Lung (tissue), 12 donors: Measurements from ENCODE around the gene CPEB4. TPM values are rescaled to one million over a fixed set of nuclear protein-coding genes. Genes with fewer than 3 reads are reported as not detected.

Experiments used
- ATAC-seq: fragments of 200-7000 bp; cut with Tn5 transposase; one replicate; pipeline ENCODE4 v1.9.1; 2020; ENCODE audit warnings: moderate number of reproducible peaks; ENCODE audit not compliant: insufficient read depth, low FRiP score
- DNase-seq, 3 donors: peaks; one replicate each; pipeline ENCODE4 v3.0.0-alpha.2; 2013 to 2017
- H3K27ac ChIP-seq, 2 donors: one replicate each; pipeline ENCODE4 v1.5.1; 2013; ENCODE audit warnings: mild to moderate bottlenecking in 2 of 2, moderate library complexity in 2 of 2, control low read depth in 1 of 2, inconsistent platforms in 1 of 2, low read depth in 1 of 2, low read length in 1 of 2
- H3K27me3 ChIP-seq, 3 donors: one replicate each; pipeline ENCODE4 v1.5.1; 2013; ENCODE audit warnings: low read length in 2 of 3; ENCODE audit not compliant: control insufficient read depth in 3 of 3, insufficient read depth in 3 of 3
- H3K36me3 ChIP-seq, 4 donors: one replicate each; pipeline ENCODE4 v1.5.1; 2013; ENCODE audit warnings: low read length in 4 of 4, mild to moderate bottlenecking in 1 of 4, moderate library complexity in 1 of 4; ENCODE audit not compliant: control insufficient read depth in 4 of 4, insufficient read depth in 4 of 4
- H3K4me1 ChIP-seq, 5 donors: one replicate each; pipeline ENCODE4 v1.5.1; 2013; ENCODE audit warnings: low read length in 5 of 5, mild to moderate bottlenecking in 2 of 5, moderate library complexity in 1 of 5; ENCODE audit not compliant: control insufficient read depth in 5 of 5, insufficient read depth in 5 of 5
- H3K4me3 ChIP-seq: one replicate; pipeline ENCODE4 v1.5.1; 2013; ENCODE audit warnings: mild to moderate bottlenecking, control low read depth, moderate library complexity
- H3K9ac ChIP-seq, 2 donors: one replicate each; pipeline ENCODE4 v1.5.1; 2013; ENCODE audit warnings: low read length in 2 of 2, control low read depth in 1 of 2; ENCODE audit not compliant: insufficient read depth in 1 of 2
- H3K9me3 ChIP-seq, 4 donors: one replicate each; pipeline ENCODE4 v1.5.1; 2013; ENCODE audit warnings: low read length in 3 of 4, mild to moderate bottlenecking in 1 of 4, moderate library complexity in 1 of 4; ENCODE audit not compliant: control insufficient read depth in 4 of 4, insufficient read depth in 3 of 4
- WGBS, 2 donors: extraction: QIAGEN DNeasy Blood & Tissue Kit; methylation state at CpG; one replicate each; pipeline ENCODE4 v1.1.7; 2013; 5-methylcytosine and 5-hydroxymethylcytosine counted together
- polyA plus RNA-seq, 2 donors: library from polyadenylated mRNA; stranded (reverse); fragments of 200-250 nt; gene quantifications; one replicate each; pipeline ENCODE4 v1.2.1, GENCODE V29; 2013
- total RNA-seq, 2 donors: library from RNA; depleted of rRNA in 1 of 2; stranded (reverse); fragments of >200 nt in 1 of 2; gene quantifications; one replicate each; pipeline ENCODE4 v1.2.1, GENCODE V29; 2014 to 2021
- TF ChIP-seq, protein P1 (sequence below): IDR thresholded peaks from 2 replicates; pipeline ENCODE4 v1.5.1; 2012; ENCODE audit warnings: mild to moderate bottlenecking; ENCODE audit errors: control extremely low read depth, extremely low read depth
- donor health status: control.
- donor health status: control.
- donor health status: Bipolar disorder and iron deficiency.
- donor health status: healthy.
- donor health status: DM: yes; HTN: yes; CAD: no.

The CPEB4 gene
- total and polyA plus RNA-seq, 4 donors: 9.1 to 62.2 (median 39.1) TPM

DNA sequence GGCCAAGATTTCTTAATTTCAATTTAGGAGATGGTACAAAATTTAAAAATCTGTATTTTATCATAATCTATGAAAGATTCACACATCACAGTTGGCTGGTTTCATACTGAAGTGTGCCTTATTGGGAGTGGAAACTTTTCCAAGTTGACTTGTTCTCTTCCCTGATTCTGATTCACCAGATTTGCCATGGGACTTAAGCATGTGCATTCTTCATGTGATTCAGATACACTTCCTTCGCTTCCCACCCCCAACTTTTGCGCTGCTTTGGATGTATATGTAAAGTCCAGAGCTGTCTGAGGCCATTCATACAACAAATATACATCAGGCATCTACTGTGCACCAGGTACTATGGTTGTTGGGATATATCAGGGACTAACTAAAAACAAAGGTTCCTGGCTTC, 34.4 kb downstream of the CPEB4 start:
- no peaks in the 10 kb centered on the region for H3K9me3 ChIP-seq
- H3K36me3 ChIP-seq: peaks cover 0 to 4% (median 0%) of the 10 kb centered on the region in 4 donors
- no peak for DNase-seq
- peak overlapping the region in 1 of 2 donors; percentile 64 for H3K27ac ChIP-seq
- no peak for ATAC-seq
- TF ChIP-seq, protein P1, sequence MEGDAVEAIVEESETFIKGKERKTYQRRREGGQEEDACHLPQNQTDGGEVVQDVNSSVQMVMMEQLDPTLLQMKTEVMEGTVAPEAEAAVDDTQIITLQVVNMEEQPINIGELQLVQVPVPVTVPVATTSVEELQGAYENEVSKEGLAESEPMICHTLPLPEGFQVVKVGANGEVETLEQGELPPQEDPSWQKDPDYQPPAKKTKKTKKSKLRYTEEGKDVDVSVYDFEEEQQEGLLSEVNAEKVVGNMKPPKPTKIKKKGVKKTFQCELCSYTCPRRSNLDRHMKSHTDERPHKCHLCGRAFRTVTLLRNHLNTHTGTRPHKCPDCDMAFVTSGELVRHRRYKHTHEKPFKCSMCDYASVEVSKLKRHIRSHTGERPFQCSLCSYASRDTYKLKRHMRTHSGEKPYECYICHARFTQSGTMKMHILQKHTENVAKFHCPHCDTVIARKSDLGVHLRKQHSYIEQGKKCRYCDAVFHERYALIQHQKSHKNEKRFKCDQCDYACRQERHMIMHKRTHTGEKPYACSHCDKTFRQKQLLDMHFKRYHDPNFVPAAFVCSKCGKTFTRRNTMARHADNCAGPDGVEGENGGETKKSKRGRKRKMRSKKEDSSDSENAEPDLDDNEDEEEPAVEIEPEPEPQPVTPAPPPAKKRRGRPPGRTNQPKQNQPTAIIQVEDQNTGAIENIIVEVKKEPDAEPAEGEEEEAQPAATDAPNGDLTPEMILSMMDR: no peak
- H3K4me1 ChIP-seq: peaks cover 0 to 43% (median 8%) of the 10 kb centered on the region in 5 donors
- H3K27me3 ChIP-seq: no peaks in the 10 kb centered on the region
- no peak overlapping the region for H3K9ac ChIP-seq
- 97 to 98% methylated on average over 2 of the region's 2 CpGs for WGBS, 2 donors
- H3K4me3 ChIP-seq: no peak overlapping the region

DNA sequence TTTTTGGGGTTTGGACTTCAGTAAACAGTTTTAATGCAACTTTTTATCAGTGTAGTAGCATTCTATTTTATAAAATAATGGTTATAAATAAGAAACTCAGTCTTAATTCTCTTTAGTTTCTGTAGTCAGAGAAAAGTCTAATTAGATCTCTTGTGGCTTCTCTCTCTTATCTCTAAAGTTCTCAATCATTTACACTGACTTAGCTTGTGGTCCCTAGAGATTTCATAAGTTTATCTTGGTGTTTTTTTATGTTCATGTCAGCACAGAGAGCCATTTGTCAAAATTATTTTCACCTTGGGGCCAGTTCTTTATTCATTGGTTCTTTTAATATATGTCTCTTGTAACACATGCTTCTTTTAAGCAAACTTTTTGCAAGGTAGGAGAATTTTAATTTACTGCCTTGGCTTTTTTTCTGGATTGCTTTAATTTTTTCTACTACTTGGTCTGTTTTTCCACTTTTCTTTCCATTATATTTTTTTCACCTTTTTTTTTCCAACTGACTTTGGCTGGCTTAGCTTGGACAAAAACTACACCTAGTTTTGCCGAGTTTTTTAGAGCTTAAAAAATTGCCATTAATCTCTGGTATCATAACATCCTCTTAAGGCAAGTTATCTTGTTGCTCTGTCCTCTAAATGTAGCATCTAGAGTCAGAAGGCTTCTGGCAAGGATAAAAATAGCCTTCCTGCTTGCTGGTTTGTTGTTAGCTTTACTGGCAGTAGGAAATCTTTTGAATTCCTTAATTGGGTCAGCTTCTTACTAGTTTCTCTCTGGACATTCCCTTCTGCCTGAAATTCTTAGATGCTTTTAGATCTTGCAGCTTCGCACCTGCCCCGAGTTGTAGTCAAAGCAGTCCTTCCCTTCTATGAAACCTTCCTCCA, 35.3 kb downstream of the CPEB4 start:
- Histone ChIP-seq H3K4me3 (no peak overlapping the region), H3K36me3 (peaks cover 0 to 9% (median 0%) of the 10 kb centered on the region in 4 donors), H3K9me3 (no peaks in the 10 kb centered on the region), H3K4me1 (peaks cover 0 to 50% (median 8%) of the 10 kb centered on the region in 5 donors), H3K9ac (no peak overlapping the region), H3K27ac (peak overlapping the region in 1 of 2 donors; percentile 70), H3K27me3 (no peaks in the 10 kb centered on the region)
- 47 to 60% methylated on average over 3 of the region's 3 CpGs for WGBS, 2 donors
- TF ChIP-seq, protein P1: no peak
- no peak for DNase-seq
- ATAC-seq: no peak

DNA sequence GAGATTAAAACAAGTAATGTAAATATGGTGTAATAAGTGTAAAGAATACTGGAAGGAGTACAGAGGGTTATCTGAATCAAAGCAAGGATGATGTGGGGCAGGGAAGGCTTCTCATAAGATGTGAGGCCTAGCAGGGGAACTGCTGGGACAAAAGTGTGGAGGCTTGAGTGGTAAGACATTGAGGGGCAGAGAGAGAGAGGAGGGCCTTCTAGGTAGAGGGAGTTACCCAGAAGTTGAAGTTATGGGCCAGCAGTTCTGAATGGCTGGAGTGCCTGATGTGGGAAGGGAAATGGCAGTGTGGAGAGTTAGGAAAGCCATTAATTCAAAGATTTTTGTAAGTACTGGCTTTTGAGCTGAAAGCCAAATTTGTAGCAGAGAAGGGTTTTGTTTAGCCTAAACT, 36.8 kb downstream of the CPEB4 start:
- peak overlapping the region; percentile 32 to 80 for H3K27ac ChIP-seq
- H3K9me3 ChIP-seq: no peaks in the 10 kb centered on the region
- no peak overlapping the region for H3K9ac ChIP-seq
- ATAC-seq: no peak
- no peak overlapping the region for H3K4me3 ChIP-seq
- TF ChIP-seq, protein P1: no peak
- peaks cover 0 to 9% (median 0%) of the 10 kb centered on the region in 4 donors for H3K36me3 ChIP-seq
- DNase-seq: no peak
- peaks cover 0 to 49% (median 5%) of the 10 kb centered on the region in 5 donors for H3K4me1 ChIP-seq
- no peaks in the 10 kb centered on the region for H3K27me3 ChIP-seq
